ENCODE data around the gene SMKR1. TPM values are rescaled to one million over a fixed set of nuclear protein-coding genes. Genes with fewer than 3 reads are reported as not detected.

SMKR1 gene
- total RNA-seq, 1 experiment from 2014 or later, result 0.87 TPM

GRCh38 chr7:129559564-129559963 is 57.2 kb downstream of the SMKR1 start:
- Histone ChIP-seq H3T11ph (ENCODE audit: low read length) (no peak overlapping the region), H2BK12ac (ENCODE audit: insufficient read length, low read depth, low read length) (no peak overlapping the region), H4K91ac (ENCODE audit: insufficient read length, low read depth, low read length) (no peak overlapping the region), H3K18ac (ENCODE audit: insufficient read length, low read depth, low read length) (no peak overlapping the region), H3K56ac (ENCODE audit: insufficient read length, low read depth, low read length) (no peak overlapping the region), H2BK5ac (ENCODE audit: insufficient read length, low read length) (no peak overlapping the region), H3K14ac (ENCODE audit: insufficient read depth, low read length) (no peak overlapping the region), H3K23me2 (ENCODE audit: insufficient read length, low read depth, low read length, poor library complexity, severe bottlenecking) (no peaks in the 10 kb centered on the region), H2AK5ac (ENCODE audit: insufficient read length, low read length) (no peak overlapping the region), H4K8ac (replicated peaks; ENCODE audit: insufficient read length, low read depth, low read length) (no peak overlapping the region), H3K4ac (ENCODE audit: low read depth, low read length) (no peak overlapping the region), H4K5ac (ENCODE audit: insufficient read length, low read depth, low read length) (no peak overlapping the region), H2BK120ac (ENCODE audit: low read depth, low read length, poor library complexity, severe bottlenecking) (no peak overlapping the region), H3K4me1 (ENCODE audit: insufficient read depth, low read length) (peaks cover 12% of the 10 kb centered on the region), H3K79me1 (ENCODE audit: insufficient read depth, low read depth, low read length, poor library complexity, severe bottlenecking) (no peaks in the 10 kb centered on the region), H3K9ac (ENCODE audit: extremely low read depth, insufficient read length, low read length) (no peak overlapping the region), H2BK15ac (ENCODE audit: low read depth, low read length) (no peak overlapping the region), H3K9me3 (ENCODE audit: control insufficient read depth, low read depth, low read length) (no peaks in the 10 kb centered on the region), H3K27me3 (ENCODE audit: insufficient read depth, low read length) (no peaks in the 10 kb centered on the region; the same call in 1 of the 2 replicates), H4K20me1 (ENCODE audit: control insufficient read depth, insufficient read depth, insufficient read length) (no peaks in the 10 kb centered on the region), H3K79me2 (ENCODE audit: insufficient read depth, low read length) (no peaks in the 10 kb centered on the region), H2BK20ac (ENCODE audit: low read depth, low read length, poor library complexity, severe bottlenecking) (no peak overlapping the region), H2AFZ (ENCODE audit: low read length) (no peak overlapping the region), H3K4me2 (ENCODE audit: insufficient read depth, insufficient read length, low read length) (no peak overlapping the region), H3K23ac (ENCODE audit: insufficient read length, low read depth, low read length) (no peak overlapping the region), H3K27ac (ENCODE audit: insufficient read length, low read depth, low read length) (no peak overlapping the region)
- H3K4me3 Mint-ChIP-seq, result no peak overlapping the region
- no peak for TF ChIP-seq CTCF (conservative IDR thresholded peaks at IDR 0.05)
- H3K36me3 Mint-ChIP-seq (ENCODE audit: insufficient read depth in 1 of 3, low read depth in 3 of 3), result no peaks in the 10 kb centered on the region
- peaks cover 21 to 32% of the 10 kb centered on the region in 2 experiments for H3K4me1 Mint-ChIP-seq
- DNase-seq, result no peak
- peaks cover 14% of the 10 kb centered on the region; the same call in 1 of the 2 replicates for H3K27me3 Mint-ChIP-seq (ENCODE audit: low read depth)
- H3K27ac Mint-ChIP-seq, result no peak overlapping the region
- no CpG with 5 or more reads among the region's 8 CpGs for WGBS (ENCODE audit: extremely low coverage, insufficient read length, low lambda C conversion rate)
- no peaks in the 10 kb centered on the region for H3K9me3 Mint-ChIP-seq
